GM21529 (cell line): ENCODE measurements around the gene ABR.
"Not testable (repeated sequence)": the region's sequence is repeated elsewhere in the genome, so short reads cannot be mapped to it uniquely, and the experiment has no call there.

ENCODE experiments used
- ATAC-seq: cut with Tn5 transposase; IDR thresholded peaks from one replicate; pipeline ENCODE4 v1.9.1; 2021; ENCODE audit not compliant: unreplicated experiment

ABR gene

DNA sequence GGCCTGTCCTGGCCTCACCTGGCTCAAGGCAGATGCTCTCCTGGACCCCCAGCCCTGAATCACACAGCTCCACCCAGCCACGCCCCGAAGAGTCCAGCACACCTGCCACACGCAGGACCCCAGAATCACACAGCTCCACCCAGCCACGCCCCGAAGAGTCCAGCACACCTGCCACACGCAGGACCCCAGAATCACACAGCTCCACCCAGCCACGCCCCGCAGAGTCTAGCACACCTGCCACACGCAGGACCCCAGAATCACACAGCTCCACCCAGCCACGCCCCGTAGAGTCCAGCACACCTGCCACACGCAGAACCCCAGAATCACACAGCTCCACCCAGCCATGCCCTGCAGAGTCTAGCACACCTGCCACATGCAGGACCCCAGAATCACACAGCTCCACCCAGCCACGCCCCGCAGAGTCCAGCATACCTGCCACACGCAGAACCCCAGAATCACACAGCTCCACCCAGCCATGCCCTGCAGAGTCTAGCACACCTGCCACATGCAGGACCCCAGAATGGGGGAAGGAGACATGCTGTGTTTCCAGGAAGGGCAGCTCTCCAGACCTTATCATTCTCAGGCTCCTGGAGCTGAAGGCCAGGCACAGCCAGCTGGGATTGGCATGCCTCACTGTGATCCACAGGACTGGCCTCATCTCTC, 105.7 kb downstream of the ABR start:
- ATAC-seq: not testable (repeated sequence)

DNA sequence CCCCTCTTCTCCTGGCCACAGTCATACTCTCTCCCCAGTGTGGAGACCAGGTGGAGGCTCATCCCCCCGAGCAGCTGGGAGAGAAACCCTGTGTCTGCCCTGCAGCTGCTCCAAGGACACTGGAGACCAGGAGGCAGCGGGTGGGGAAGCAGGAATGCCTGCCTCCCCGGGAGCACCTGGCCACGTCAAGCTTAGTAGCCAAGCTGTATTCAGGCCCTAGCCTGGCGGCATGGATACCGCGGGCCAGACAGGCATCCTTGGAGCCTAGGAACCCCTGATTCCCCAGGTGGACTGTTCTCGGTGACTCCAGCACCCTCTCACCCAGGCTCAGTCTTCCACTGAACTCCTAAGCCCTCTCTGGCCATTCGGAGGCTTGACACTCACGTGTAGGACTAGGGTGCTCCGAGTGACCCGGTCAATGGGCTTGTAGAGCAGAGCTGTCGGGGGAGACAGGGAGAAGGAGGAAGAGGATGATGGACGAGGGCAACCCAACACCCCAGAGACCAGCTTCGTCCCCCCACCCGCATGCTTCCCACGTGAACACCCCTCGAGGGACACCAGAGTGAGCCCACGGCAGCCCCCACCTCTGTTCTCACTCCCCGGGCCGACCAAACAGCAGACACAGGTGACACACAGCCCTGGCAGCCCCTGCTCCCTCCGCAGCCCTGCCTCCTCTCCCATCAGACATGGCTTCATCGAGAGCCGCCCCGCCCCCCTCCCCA, 106.4 kb downstream of the ABR start:
- ATAC-seq: no peak

DNA sequence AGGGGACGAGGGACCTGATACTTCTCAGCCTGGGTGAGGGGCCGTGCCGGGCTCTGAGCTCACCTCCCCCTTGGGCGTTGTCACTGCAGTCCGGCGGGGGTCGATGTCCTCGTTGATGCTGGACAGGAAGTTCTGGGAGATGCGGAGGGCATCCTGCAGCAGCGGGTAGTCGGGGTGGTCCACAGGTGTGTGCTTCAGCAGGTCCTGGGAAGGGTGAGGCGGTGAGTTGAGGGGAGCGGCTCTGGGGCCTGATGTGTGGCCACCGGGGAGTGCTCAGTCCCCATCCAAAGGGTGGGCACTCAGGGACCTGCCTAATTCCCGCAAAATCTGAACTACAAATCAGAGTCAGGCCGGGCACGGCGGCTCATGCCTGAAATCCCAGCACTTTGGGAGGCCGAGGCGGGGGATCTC, 107.2 kb downstream of the ABR start:
- ATAC-seq: no peak

DNA sequence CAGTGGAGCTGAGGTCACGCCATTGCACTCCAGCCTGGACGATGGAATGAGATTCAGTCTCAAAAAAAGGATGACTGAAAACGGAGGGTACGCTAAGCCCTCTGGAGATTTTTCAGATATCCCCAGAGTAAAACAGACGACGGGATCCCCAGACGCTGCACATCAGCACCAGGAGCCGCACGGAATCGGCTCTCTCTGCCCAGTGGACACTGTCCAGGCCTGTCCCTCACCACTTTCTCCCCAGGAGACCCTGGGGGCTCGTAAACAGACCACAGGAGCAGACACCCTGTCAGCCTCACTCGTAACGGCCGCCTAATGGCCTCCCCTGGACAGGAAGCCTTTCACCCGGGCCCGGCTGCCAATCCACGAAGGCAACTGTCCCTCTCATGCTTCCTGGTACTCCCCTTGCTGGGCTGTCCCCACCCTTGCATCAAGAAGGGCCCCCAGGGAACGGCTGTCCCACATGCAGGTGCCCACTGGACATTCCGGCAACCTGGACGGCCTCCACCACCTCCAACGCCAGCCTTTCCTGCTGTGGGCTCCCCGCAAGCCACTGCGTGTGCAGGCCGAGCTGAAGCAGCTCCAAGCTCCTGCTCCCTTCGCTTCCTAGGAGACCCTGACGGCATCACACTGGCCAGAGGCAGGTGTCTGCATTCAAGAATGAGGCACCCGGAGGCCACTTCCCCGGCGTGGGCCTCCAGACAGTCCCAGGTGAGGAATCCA, 108.5 kb downstream of the ABR start:
- ATAC-seq: no peak

DNA sequence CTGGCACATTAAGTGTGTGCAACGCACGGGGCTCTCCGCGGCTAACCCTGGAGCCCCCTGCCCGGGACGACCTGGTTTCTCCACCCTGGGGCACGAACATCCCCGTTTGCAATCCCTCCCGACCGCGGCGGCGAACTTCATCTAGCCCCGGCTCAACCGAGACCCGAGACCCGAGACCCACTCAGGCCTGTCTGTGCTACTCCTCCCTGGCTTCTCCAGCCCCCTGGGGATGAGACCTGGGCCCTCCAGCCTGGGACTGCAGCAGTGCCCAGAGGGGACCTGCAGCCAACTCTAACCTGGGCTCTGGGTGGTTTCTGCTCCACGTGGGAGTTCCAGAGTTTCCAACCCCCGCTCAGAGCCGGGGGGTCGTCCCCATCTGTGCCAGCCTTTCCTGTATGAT, 109.4 kb downstream of the ABR start:
- ATAC-seq: no peak

- ATAC-seq: no peak
Observed at GRCh38 chr17:1069847-1070246, 109.9 kb downstream of the ABR start.

- ATAC-seq: no peak
Observed at GRCh38 chr17:1068356-1068755, 111.4 kb downstream of the ABR start.

- ATAC-seq: no peak
Observed at GRCh38 chr17:1067282-1067956, 112.4 kb downstream of the ABR start.

GRCh38 chr17:1065416-1065815, 114.4 kb downstream of the ABR start:
- not testable (repeated sequence) for ATAC-seq

DNA sequence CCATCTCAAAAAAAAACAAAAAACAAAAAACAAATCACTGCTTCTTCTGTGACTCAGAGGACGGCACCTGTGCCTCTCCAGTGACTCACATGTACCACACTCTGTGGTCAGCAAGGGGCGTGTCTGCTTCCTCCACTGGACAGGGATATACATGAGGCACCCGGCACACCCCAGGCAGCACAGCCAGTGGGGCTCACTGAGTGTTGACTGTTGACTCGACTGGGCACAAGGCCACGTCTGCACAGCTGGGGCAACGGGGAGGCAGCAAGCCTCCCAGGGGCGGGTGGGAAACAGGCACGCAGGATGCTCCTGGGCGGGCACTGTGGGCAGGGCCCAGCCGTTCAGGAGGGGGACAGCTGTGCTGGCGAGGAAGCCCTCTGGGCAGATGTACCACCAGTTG, 118.8 kb downstream of the ABR start:
- no peak for ATAC-seq

- no peak for ATAC-seq
Observed at GRCh38 chr17:1059131-1059795, 120.5 kb downstream of the ABR start.

DNA sequence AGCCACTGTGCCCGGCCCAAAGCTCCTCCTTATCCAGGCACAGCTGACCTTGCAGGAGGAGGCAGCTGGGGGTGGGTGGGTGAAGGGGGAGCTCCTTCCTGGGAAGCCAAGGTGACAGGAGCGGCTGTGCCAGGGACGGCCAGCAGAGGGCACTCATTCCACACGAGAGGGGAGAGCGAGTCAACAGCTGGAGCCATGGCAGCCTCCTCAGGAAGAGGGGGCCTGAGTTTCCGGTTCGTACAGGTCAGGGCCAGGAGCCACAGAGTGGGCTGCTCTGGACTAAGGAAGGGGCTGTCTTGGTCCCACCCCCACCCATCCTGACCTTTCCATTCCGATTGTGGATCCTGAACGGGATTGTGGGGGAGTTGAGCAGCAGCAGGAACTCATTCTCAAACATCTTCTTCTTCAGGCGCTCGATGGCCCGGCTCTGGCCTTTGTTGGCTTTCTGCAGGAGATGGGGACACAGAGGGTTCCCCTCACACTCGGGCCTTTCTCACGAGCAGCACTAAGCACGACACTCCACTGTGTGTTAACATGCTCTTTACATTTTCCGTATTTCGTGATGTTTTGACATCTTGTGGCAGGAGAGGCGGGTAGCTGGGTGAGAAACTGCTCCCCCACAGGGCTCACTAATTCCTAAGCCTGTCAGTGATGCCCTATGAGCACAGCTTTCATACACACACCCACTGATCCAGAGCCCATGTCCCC, 121.2 kb downstream of the ABR start:
- no peak for ATAC-seq

DNA sequence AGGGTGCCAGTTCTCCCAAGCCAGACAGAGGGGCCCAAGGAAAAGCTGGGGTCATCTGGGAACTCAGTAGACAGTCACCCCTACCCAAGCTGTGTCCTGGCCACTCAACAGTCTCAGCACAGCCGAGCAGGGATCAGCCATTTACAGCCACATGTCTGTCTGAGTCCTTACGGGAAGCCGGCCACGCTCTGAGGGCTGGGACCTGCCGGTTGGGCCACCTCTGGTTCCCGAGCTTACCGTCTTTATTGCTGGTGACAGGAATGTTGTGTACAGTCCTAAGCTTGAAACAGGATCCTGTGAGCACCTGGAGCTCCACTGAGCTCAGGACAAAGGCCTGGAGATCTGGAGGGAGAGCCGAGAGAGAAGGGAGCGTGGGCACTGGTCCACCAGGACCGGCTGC, 123.0 kb downstream of the ABR start:
- ATAC-seq: no peak

DNA sequence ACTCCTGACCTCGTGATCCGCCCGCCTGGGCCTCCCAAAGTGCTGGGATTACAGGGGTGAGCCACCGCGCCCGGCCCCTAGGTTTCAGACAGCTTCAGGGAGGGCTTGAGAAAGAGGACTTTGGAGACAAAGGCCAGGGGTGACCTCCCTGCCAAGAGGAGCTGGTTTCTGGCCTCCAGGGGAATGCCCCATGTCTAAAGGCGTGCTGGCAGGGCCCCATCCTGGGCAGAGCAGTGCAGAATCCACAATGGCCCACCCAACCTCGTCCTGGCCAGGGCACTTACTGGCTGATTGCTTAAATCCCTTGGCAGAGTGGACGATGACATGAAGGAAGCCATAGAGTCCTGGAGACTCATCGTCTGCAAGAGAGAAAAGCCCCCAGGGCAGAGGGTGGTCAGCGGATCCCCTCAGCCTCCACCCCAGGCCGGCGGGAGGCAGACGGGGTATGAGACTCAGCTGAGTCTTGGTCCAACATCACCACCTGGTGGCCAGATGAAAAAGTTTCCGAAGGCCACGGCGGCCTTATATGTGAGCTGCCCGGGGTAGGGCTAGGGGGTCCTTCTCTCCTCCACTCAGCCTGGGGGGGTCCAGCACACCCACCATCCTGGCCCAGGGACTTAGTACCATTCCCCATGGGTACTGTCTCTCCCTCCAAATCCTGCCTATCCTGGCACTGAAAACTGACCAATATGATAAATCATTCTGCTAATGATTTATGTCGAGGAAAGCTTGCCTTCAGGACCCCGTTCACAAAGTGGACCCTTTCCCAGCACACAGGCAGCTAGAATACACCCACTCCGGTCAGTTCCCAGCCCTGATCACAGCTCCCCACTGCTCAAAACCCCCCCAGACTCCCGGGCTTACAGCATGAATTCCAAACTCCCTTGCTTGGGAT, 123.8 kb downstream of the ABR start:
- ATAC-seq: no peak

- ATAC-seq: no peak
Observed at GRCh38 chr17:1055231-1055630, 124.5 kb downstream of the ABR start.

GRCh38 chr17:1054656-1055055, 125.1 kb downstream of the ABR start:
- ATAC-seq: no peak

DNA sequence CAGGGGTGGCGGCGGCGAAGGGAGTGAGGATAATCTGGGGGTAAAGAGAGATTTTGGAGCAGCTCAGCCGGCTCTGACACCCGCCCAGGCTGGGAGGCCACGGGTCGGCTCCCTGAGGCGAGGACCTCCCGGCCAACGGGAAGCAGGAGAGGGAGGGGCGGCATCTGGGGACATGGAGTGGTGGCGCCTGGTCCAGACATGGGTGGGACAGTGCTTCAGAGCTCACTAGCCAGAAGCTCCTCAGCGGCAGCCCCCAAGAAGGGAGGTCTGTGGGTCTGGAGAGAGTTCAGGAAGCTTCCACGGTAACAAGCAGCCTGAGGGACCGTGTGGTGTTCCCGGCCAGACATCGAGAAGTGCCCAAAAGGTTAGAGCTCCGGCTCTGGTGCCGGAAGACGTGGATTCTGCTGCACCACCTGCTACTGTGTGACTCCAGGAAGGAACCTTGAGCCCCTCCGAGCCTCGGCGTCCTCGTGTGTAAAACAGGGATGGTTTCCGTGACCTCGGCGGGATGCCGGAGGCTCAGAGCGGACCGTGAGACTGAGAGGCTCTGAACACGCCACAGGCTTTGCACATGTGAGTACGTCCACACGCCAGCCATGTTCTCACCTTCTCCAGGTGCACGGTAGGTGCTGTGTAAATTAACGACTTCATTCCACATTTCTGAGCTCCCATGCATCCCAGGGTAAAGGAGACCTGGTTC, 126.0 kb downstream of the ABR start:
- no peak for ATAC-seq

- ATAC-seq: no peak
Observed at GRCh38 chr17:1050996-1051925, 128.5 kb downstream of the ABR start.
